HG03175 (cell line): ENCODE results near the gene ALDH1A3.

Experiments used
- ATAC-seq: cut with Tn5 transposase; IDR thresholded peaks from one replicate; pipeline ENCODE4 v1.9.1; 2021; ENCODE audit warnings: mild to moderate bottlenecking, moderate library complexity; ENCODE audit not compliant: unreplicated experiment

Gene ALDH1A3

DNA sequence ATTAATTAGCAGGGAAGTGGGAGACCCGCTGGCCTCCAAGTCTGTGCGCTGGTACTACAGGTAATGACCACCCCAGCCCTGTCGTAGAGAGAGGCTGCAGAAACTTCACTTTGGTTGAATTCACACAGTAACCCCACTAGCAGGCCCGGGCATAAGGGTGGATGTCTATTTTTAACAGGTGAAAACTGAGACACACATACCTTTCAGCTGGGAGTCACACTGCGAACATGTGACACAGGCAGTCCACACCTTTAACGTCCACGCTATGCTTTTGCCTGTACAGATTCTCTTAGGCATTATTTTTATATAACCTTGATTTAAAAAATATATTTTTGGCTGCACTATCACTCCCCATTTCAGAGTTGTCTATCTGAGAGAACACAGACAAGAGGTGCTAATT is 43.4 kb downstream of the ALDH1A3 start:
- ATAC-seq, result no peak

DNA sequence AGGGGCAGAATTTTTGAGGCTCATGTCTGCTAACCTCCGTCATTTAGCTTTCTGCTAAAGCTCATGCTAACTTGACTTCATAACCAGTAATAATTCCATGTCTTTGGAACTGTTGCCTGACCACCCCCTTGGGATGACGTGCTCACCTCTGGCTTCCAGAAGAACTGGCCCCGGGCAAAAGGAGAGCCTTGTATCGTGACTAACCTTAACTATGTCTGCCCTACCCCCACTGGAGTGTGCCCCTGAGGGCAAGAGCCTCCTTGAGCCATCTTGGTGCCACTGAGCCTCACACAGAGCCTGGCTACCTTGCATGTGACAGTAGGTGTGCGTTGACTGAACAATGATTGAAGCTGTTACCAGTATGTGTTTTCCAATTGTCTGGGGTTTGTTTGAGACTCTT is 44.3 kb downstream of the ALDH1A3 start:
- no peak for ATAC-seq

DNA sequence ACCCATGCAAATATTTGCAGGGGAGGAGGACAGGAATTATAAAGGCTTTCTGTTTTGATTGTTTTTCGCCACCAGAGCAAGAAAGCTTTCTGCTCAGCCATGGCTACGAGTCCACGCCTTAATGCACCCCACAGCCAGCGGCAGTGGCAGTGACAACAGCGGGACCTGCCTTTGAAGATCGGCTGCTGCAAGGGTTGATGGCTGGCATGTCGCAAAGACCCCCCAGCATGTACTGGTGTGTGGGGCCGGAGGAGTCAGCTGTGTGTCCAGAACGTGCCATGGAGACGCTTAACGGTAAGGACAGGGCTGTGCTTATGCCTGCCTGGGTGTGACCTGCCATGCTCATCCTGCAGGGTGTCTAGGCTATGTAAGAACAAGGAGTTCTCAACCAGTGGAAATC is 44.8 kb downstream of the ALDH1A3 start:
- ATAC-seq, result no peak

DNA sequence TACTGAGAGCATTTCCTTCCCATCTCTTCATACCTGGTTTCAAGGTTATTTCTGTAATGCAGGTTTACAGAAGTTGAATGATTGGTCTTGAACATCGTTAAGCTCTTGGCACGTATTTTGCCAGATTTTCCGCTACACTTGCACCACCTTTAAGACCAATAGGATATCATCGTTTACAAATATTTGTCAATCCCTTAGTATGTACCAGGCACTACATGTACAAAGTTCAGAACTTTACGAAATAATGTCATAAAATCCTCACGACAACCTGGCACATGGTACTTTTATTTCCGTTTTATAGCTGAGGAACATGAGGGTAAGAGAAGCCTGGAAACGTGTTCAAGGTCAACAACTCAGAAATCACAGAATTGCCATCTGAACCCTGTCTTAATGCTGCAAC is 45.8 kb downstream of the ALDH1A3 start:
- no peak for ATAC-seq

DNA sequence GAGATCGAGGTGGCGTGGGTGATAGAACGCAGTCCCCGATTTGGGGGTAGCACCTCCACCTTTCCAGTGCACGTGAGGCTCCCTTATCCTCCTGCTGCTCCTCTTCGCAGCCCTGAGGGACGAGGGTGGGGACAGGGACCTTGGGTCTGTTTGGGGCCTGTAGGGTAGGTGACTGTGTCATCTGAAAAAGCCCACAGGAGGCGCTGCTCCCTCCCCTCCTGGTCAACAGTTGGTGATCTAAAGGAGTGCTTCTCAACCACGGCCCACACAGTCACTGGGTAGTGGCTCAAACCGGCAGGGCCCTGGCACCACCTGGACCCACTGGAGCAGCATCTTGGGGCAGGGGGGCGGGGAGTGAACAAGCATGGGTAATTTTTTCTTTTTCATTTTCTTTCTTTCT is 46.6 kb downstream of the ALDH1A3 start:
- no peak for ATAC-seq

DNA sequence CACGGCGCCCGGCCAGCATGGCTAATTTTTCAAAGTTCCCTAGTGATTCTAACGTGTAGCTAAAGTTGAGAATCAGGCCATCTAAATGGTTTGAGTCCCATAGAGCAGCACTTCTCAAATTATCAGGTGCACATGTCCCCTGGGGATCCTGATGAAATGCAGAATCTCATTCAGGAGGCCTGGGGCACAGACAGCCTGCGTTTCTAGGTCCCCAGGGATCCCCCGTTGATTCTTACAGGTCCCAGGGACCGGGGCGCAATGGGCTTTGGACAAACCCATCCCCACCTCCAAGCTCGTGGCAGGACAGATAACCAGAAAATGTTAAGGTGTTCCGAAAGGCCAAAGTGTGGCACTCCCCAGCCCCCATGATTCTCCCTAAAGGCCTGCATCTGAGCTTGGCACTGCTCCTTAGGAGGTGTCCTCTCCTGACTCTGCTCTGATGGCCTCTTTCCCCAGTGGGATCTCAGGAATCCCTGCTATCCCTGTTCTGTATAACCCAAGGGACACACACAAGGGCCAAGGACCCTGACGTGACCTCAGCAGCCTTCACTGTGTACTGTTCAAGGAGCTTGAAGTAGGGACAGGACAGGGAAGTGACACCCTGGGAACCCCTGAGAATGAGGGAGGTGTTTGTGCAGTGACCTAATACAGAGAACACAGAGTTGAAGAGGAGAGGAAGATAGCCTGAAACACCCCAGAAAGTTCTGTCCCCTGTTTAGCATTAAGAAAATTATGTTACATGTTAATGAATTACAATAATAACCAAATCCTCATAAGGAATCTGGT is 47.5 kb downstream of the ALDH1A3 start:
- peak; percentile 41 for ATAC-seq

DNA sequence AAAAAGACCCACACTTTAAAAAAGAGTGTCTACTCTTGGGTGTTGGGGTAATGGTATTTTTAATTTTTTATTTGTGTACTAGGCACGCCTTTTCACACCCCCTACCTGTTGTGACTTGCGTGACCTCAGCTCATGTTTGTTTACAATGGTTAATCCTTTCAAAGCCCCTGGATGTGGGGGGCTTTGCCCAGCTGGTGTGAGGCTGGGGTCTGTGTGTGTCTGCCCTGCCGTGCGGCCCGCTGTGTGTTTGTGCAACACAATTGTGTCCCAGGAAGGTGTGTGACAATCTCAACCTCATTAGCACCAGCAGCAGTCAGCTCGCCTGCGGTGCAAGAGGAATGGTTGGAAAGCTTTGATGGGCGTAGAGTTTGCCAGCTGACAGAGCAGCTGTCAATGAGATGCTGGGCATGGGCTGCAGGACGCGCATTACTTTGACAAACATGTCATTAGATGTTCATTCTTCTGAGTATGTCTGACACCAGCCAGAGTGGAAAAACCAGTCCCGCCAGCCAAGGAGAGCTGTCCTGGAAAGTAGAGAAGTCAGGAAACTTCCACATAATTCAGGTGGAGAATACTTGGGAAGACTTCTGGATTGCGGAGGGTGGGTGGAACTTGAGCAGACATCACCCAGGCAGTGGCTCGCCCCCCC is 49.1 kb downstream of the ALDH1A3 start:
- no peak for ATAC-seq

DNA sequence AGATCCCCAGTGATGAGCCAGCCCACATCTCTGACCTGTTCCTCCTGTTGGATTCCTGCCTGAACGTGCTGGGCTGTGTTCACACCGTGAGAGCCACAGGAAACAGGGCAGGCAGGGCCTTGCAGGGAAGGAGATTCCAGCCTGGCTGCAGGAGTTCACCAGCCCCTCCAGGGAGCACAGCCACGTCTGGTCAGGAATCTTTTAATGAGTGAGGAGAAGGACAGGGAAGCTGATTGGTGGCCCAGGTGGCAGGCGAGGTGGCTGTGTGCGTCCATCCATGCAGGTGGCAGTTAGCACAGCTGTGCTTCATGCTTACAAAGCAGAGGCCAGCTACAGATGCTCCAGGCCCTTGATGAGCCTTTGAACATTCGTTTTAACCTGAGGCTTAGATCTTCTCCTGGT is 50.0 kb downstream of the ALDH1A3 start:
- ATAC-seq, result peak; percentile 35

DNA sequence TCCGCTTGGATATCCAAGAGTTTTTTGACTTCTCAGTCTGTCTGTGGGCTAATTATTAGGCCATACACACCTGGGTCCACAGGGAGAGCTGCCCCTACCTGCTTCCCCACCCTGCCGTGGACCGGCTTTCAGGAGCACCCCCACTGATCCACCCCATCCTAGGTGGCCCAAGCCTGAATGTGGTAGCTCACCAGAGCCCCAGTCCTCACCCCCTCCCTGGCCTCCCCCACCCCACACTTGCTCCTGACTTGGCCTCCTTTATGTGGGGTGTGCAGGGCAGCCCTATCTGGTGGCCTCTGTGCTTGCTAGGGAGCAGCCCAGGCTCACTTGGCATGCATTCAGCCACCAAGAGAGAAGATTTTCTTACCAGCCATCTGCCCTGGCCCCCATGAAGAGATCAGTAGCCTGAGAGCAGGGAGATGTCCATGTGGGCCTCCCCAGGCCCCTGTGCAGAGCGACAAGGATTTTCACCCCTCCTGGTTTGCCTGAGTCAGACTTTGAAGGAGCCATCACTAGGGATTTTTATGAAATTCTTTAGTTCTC is 50.7 kb downstream of the ALDH1A3 start:
- ATAC-seq, result no peak

DNA sequence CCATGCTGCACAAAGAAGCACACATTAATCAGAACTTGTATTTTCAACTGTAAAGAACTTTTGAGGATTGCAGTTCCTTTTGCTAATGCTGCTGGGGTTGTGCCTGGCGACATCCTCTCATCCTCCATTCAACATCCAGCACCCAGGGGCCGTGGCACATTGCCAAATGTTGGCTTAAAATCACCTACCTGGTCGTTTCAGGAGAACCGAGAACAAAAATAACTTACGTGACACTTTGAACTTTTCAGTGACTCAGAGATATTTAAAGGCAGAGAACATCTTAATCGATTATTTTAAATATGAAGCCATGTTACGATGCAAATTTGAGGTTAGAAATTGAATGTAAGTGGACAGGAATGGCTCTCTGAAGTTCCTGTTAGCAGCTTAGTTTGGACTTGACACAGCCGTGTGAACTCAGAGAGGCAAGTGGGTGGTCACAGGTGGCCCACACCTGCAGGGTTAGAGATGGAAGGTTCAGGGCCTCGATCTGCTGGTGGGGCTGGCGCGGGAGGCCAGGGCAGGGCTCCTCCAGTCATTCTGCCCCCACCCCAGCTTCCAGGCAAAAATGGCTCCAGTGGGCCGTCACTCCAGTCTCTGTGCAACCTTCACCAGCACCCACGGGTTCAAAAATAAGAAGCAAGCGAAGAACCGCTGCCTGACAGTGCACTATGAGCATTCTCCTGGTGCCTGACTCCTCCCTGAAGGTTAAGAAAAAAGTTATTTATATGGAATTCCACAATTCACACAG is 51.7 kb downstream of the ALDH1A3 start:
- peak; percentile 36 for ATAC-seq

DNA sequence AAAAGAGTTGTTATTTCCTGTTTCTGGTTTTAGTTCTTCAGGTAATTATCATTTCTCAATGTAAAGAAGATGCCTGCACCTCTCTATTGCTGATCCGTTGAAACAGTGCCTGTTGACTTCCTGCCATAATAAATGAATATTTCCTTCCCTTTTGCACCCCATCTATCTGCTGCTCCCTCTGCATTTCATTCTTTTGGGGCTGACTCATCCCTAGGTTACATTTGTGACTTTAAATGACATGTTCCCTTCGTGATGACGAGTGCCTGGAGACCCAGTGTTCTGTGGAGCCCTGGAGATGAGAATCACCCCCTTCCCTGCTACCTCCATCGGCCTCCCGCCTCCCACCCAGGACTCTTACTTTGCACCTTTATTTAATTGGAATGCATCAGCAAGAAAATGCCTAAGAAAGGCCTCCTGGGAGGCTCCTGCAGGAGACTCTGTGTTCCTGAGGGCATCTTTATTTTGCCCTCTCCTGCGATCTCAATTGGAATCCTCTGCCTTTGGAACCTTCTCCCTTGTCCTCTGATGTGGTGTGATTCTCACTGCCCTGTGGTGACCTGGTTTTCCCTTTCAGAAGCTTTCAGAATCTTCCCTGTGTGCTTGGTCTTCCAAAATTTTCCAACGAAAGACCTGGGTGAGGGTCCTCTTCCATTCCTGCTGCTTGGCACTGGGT is 53.2 kb downstream of the ALDH1A3 start:
- ATAC-seq, result no peak

DNA sequence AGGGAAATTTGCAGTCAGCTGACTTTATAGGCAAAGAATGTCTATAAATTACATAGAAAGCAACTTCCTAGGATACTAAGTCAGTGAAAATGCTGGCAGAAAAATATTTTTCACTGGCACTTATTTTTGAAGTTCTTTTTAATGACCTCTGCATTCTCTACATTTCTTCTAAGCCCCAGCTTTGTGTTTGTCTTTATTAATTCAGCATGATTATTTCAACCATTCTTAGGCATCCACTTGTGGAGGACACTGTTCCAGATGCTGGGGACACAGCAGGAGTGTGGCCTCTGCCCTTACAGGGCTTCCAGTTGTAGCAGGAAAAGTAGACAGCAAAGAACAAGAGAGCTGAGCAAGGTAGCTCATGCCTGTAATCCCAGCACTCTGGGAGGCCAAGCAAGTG is 54.5 kb downstream of the ALDH1A3 start:
- no peak for ATAC-seq

DNA sequence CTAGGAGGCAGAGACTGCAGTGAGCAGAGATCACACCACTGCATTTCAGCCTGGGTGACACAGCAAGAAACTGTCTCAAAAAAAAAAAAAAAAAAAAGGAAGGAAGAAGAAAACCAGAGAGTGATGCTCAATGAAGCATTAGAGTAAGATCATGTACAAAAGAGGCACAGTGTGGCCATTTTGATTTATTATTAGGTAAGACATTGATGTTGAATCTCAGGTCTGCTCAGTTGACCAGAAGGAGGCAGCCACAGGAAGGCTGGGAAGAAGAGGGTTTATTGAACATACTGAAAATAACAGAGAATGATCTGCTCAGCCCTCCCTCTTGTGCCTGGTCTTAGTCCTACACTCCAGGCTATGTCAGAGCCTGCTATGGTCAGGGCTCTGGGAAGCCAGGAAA is 55.1 kb downstream of the ALDH1A3 start:
- ATAC-seq, result no peak

DNA sequence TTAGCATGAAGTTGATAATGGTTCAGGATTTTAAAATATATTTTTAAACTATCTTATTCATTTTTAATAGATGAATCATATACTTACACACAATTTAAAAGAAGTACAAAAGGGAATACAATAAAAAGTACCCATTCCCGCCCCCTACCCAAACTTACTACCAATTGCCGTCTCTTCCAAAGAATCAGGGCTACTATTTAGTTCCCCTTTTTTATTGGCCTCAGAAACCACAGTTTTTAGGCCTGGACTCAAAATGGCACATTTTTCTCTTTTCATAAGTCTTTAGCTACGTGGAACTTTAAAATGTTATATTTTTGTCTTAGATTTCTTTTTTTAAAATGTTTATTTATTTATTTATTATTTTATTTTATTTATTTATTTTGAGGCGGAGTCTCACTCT is 57.5 kb downstream of the ALDH1A3 start:
- ATAC-seq, result no peak

DNA sequence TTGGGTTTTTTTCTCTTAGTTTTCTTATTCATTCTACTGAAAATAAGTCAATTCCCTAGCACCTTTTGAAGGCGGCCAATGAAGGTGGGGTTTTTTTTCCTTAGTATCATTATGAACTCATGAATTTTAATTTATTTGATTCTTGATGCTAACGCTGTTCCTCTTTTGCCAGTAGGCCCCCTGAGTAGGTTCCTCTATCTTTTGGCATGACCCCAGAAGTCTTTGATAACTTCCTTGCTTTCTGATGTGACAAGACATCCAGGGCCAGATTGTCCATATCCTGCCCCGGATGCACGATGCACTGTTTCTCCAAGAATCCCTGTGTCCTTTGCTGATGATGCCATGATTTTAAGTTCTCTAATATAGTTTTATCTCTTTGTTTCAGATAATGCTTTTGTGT is 60.2 kb downstream of the ALDH1A3 start:
- no peak for ATAC-seq

DNA sequence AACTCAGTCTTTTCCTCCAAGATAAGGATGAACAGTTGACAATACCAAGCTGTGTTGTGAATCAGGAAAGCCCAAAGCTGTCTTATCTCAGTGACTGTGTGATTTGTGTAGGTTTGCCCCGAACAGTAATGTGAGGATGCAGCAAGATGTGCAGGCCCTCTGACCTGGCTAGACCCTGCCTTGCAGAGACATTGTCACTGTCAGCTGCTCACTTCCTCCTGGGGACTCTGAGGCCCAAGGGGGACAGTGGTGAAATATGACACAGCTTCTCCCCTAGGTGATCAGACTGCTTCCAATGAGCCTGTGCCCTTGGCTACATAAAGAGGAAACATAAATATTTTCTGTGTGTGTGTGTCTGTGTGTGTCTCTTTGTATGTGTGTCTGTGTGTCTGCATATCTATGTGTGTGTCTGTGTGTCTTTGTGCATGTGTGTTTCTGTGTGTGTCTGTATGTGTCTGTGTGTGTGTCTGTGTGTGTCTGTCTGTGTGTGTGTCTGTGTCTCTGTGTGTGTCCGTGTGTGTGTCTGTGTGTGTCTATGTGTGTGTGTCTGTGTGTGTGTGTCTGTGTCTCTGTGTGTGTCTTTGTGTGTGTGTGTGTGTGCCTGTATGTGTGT is 61.2 kb downstream of the ALDH1A3 start:
- ATAC-seq, result peak; percentile 77

DNA sequence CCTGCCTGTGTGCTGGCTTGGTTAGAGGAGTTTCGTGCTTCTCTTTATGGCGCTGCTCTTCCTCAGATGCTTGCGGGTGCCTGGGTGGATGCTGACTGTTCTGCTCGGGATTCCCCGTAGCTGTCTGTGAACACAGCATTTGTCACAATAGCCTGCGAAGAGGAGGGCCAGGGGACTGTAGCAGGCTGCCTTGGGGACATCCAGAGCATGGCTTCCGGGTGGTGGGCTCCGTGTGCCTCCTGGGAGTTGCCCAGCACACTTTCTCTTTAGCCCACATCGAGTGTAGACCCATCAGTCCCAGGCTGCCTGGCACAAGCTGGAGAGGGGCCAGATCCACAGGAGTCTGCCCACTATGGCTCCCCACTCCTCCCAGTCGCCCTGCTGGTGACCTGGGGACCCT is 61.9 kb downstream of the ALDH1A3 start:
- peak; percentile 36 for ATAC-seq

DNA sequence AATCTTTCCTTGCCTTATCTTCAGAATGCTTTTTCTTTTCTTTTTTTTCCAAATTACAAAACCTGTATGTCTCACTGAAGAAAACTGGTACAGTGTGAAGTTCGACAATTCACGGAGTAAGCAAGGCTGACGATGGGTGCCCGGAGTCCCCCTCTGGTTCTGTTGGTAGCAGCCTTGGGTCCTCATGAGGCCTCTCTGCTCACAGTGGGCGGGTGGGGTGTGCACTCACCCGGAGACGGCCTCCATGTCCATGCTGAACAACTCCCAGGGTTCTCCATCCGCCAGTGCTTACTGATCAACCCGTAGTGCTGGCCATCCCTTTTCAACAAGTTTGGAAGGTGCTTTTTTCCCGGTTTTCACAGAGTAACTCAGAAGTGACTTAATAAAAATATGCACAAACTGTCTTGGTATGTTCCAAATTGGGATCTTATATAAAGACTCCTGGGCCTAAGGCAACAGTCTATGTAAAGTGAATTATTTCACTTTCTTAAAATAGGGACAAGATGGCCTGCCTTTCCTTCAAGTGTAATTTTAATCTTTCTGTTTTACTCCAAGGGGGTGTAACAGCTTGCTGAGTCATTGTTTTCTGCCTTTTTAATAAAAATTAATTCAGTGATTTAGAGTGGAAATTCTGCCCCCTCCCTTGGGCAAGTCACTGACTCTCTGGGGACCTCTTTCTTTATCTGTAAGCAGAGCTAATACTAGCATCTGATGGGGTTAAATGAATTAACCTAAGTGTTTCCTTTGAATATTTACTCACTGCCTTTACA is 63.2 kb downstream of the ALDH1A3 start:
- ATAC-seq, result no peak

DNA sequence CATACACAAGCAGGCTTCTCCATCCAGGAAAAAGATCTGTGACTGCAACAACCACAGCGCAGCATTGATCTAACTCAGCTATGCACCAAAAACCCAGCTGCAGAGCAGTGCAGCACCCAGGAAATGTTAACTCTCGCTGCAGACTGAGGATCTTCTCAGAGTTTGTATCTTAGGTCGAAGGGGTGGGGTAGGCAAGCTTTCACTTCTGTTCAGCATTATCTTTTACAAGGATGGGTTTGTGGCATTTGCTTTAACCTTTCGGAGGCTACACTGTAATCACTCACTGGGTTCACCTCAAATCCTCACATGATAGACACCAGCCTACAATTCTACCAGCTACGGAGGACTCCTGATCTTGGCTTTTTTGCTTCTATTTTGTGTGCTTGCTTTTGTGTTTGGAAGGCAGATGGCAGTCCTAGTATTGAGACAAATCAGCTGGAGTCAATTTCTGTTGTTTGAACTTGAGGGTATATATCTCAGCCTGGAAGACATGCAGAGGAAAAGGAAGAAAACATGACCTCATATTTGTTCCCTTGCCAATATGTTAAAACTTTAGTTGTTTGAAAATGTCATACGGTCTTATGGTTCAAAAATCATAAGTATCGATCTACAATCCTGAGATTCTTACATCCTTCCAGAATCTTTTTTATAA is 64.7 kb downstream of the ALDH1A3 start:
- peak; percentile 53 for ATAC-seq
